Measurements from ENCODE around the gene ATAD3B.

DNA sequence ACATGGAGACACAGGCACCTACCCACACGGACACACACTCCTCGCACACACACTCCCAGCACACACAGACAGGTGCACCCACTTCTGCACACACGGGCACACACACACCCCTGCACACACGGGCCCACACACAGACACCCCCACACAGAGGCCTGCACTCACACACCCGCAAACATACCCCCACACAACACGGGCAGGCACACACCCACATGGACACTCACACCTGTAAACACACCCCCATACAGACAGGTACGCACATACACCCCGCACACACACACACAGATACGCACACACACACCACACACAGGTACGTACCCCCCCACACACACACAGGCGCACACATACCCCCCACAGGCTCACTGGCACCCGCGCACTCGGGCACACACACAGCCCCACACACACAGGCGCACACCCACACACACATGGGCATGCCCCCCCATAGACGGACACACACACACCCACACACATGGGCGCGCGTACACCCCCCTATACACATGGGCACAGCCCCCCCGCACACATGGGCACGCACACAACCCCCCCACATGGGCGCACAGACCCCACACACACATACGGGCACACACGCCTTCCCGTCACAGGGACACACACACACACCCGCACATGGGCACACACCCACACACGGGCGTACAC, 46.5 kb downstream of the ATAD3B start:
- TF ChIP-seq TP53 (CRISPR knock-in tag; IDR thresholded peaks at IDR 0.05), result no peak
- TF ChIP-seq, protein P1, sequence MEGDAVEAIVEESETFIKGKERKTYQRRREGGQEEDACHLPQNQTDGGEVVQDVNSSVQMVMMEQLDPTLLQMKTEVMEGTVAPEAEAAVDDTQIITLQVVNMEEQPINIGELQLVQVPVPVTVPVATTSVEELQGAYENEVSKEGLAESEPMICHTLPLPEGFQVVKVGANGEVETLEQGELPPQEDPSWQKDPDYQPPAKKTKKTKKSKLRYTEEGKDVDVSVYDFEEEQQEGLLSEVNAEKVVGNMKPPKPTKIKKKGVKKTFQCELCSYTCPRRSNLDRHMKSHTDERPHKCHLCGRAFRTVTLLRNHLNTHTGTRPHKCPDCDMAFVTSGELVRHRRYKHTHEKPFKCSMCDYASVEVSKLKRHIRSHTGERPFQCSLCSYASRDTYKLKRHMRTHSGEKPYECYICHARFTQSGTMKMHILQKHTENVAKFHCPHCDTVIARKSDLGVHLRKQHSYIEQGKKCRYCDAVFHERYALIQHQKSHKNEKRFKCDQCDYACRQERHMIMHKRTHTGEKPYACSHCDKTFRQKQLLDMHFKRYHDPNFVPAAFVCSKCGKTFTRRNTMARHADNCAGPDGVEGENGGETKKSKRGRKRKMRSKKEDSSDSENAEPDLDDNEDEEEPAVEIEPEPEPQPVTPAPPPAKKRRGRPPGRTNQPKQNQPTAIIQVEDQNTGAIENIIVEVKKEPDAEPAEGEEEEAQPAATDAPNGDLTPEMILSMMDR (IDR thresholded peaks at IDR 0.05), result no peak
- no peak for TF ChIP-seq RARB (CRISPR knock-in tag; IDR thresholded peaks at IDR 0.05)
- no peak for TF ChIP-seq NR3C1 (IDR thresholded peaks at IDR 0.05)
- TF ChIP-seq JUN (IDR thresholded peaks at IDR 0.05), result no peak
- TF ChIP-seq, protein P2, sequence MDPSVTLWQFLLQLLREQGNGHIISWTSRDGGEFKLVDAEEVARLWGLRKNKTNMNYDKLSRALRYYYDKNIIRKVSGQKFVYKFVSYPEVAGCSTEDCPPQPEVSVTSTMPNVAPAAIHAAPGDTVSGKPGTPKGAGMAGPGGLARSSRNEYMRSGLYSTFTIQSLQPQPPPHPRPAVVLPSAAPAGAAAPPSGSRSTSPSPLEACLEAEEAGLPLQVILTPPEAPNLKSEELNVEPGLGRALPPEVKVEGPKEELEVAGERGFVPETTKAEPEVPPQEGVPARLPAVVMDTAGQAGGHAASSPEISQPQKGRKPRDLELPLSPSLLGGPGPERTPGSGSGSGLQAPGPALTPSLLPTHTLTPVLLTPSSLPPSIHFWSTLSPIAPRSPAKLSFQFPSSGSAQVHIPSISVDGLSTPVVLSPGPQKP (IDR thresholded peaks at IDR 0.05; ENCODE audit: low read depth, low read length), result no peak
- no peak for TF ChIP-seq EHMT2 (IDR thresholded peaks at IDR 0.05; ENCODE audit: low read depth)
- TF ChIP-seq POLR2A (IDR thresholded peaks at IDR 0.05; ENCODE audit: low read length), result no peak
- TF ChIP-seq RCOR1 (IDR thresholded peaks at IDR 0.05; ENCODE audit: low read depth, low read length), result no peak
